Pancreas (tissue), 10 donors: ENCODE results near the gene LRRC25. TPM values are rescaled to one million over a fixed set of nuclear protein-coding genes. Genes with fewer than 3 reads are reported as not detected.
A peak's percentile ranks its signal among the peaks of the same experiment; 100 is the strongest.

Experiments used
- ATAC-seq, 4 donors: fragments of 200-7000 bp; cut with Tn5 transposase; one replicate each; pipeline versions ENCODE4 v1.8.0 to v1.9.1; 2020; ENCODE audit warnings: mild to moderate bottlenecking in 4 of 4, moderate library complexity in 4 of 4
- DNase-seq, 6 donors: peaks; one replicate each; pipeline ENCODE4 v3.0.0-alpha.2; 2020
- FAIRE-seq: peaks from 2 replicates; lab custom pipeline; 2012; peaks lifted over from hg19 to GRCh38; lab: Jason Lieb, UNC
- H3K27ac ChIP-seq, 4 donors: fragments of 200-600 bp; sonication (generic); 1 replicate in 3 of 4; 2 replicates in 1 of 4; pipeline versions ENCODE4 v1.5.0 to v1.8.0; 2020
- H3K27me3 ChIP-seq, 4 donors: fragments of 200-600 bp; one replicate each; pipeline ENCODE4 v1.8.0; 2021
- H3K36me3 ChIP-seq, 3 donors: fragments of 200-600 bp; sonication (generic) in 1 of 3; one replicate each; pipeline versions ENCODE4 v1.5.0 to v1.8.0; 2020 to 2021
- H3K4me1 ChIP-seq, 3 donors: fragments of 200-600 bp; one replicate each; pipeline ENCODE4 v1.8.0; 2021
- H3K4me3 ChIP-seq, 4 donors: fragments of 200-600 bp; sonication (generic) in 2 of 4; one replicate each; pipeline versions ENCODE4 v1.5.0 to v1.8.0; 2020 to 2021
- H3K9me3 ChIP-seq, 4 donors: fragments of 200-600 bp; one replicate each; pipeline ENCODE4 v1.8.0; 2021
- WGBS, 2 donors: extraction: QIAGEN DNeasy Blood & Tissue Kit; methylation state at CpG; one replicate each; pipeline ENCODE4 v1.1.7; 2013; 5-methylcytosine and 5-hydroxymethylcytosine counted together
- intact Hi-C, 3 donors: fragments of 100-400 bp; cut with DNase I; formaldehyde crosslinking; loops; one replicate each; pipeline versions ENCODE4 v1.11.1 to v1.14.2; 2022
- microRNA-seq, 2 donors: library from miRNA; unstranded; fragments of <30 nt; microRNA quantifications; one replicate each; pipeline versions ENCODE4 to v1.1.0, GENCODE V29; 2019 to 2020
- polyA plus RNA-seq, 2 donors: library from polyadenylated mRNA; stranded (reverse); fragments of 200-250 nt; gene quantifications; one replicate each; pipeline ENCODE4 v1.2.3, GENCODE V29; 2013
- total RNA-seq, 6 donors: library from RNA; stranded (reverse); fragmentation: NEBNext Ultra II Directional in 4 of 6; extraction: Animal tissue kit (Norgen Biotek cat#: 25700) in 4 of 6; gene quantifications; one replicate each; pipeline versions ENCODE4 v1.2.1 to v1.2.4, GENCODE V29; 2021 to 2023
- TF ChIP-seq, protein P1 (sequence below), 4 donors: fragments of 200-600 bp; sonication (generic) in 3 of 4; IDR thresholded peaks; one replicate each; pipeline versions ENCODE4 v1.5.0 to v1.8.0; 2021; ENCODE audit warnings: antibody characterized with exemption in 4 of 4
- donor health status: healthy with polysubstance abuse.
- donor health status: DM: no; HTN: no; CAD: no; lungs with moderate emphysema.
- donor health status: DM: no; HTN: no; CAD: no.
- donor health status: control.
- donor health status: control.
- donor health status: Bipolar disorder and iron deficiency.
- donor health status: DM: yes; HTN: yes; CAD: no.
- donor health status: DM: no; HTN: no; CAD: no.
- donor health status: DM: no; HTN: no; CAD: no.
- donor health status: DM: yes; HTN: yes; CAD: no.

LRRC25 gene
- total and polyA plus RNA-seq, 8 donors = 0.14 to 6.1 (median 0.97) TPM

DNA sequence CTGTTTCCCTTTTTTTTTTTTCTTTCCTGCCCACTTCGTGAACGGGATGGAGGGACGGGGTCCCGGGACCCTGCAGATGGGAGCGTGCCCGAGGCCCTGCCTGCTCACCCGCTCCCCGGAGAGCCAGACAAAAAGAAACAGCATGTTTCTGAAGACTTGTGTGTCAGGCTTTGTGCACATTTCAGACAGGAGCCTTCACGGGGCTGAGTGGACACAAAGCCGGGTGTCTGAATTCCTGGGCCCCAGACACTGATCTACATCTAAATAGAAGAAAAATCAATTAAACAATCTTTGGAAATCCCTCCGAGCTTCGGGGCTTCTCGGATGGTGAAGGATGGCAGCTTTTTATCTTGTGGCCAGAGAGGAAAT lies 52.9 kb downstream of the LRRC25 start:
- 68 to 69% methylated on average over 13 of the region's 13 CpGs for WGBS, 2 donors
- Histone ChIP-seq H3K4me3 (no peak overlapping the region), H3K4me1 (peaks cover 0 to 6% (median 0%) of the 10 kb centered on the region in 3 donors), H3K27me3 (no peaks in the 10 kb centered on the region), H3K27ac (no peak overlapping the region), H3K36me3 (no peaks in the 10 kb centered on the region), H3K9me3 (no peaks in the 10 kb centered on the region)
- no peak for FAIRE-seq
- DNase-seq = no peak
- intact Hi-C loops = no loop called here
- ATAC-seq = no peak
- TF ChIP-seq, protein P1, sequence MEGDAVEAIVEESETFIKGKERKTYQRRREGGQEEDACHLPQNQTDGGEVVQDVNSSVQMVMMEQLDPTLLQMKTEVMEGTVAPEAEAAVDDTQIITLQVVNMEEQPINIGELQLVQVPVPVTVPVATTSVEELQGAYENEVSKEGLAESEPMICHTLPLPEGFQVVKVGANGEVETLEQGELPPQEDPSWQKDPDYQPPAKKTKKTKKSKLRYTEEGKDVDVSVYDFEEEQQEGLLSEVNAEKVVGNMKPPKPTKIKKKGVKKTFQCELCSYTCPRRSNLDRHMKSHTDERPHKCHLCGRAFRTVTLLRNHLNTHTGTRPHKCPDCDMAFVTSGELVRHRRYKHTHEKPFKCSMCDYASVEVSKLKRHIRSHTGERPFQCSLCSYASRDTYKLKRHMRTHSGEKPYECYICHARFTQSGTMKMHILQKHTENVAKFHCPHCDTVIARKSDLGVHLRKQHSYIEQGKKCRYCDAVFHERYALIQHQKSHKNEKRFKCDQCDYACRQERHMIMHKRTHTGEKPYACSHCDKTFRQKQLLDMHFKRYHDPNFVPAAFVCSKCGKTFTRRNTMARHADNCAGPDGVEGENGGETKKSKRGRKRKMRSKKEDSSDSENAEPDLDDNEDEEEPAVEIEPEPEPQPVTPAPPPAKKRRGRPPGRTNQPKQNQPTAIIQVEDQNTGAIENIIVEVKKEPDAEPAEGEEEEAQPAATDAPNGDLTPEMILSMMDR (IDR thresholded peaks at IDR 0.05) = no peak

GRCh38 chr19:18342090-18342632 lies 55.3 kb downstream of the LRRC25 start:
- FAIRE-seq (no peak), ATAC-seq (no peak), DNase-seq (no peak)
- Histone ChIP-seq H3K36me3 (no peaks in the 10 kb centered on the region), H3K27ac (peak overlapping the region in 1 of 4 donors; percentile 88), H3K27me3 (no peaks in the 10 kb centered on the region), H3K4me1 (peaks cover 0 to 6% (median 0%) of the 10 kb centered on the region in 3 donors), H3K9me3 (no peaks in the 10 kb centered on the region), H3K4me3 (no peak overlapping the region)
- TF ChIP-seq, protein P1 (IDR thresholded peaks at IDR 0.05) = no peak
- WGBS, 2 donors = 64 to 74% methylated on average over 6 to 8 of the region's 8 CpGs
- intact Hi-C loops = no loop called here

Small RNA genes lying within 50 kb of the gene (microRNA-seq; reads per million reads assigned to microRNA genes)
- gene MIR3189 = 0 to 0.59 reads per million in 2 donors

Other genes starting within 250 kb of the LRRC25 start
- gene PIK3R2, start 244.5 kb downstream of the LRRC25 start, total RNA-seq = 10 to 100 TPM; 11.6 to 21.2 (median 12.2) TPM
- gene PIK3R2, start 244.5 kb downstream of the LRRC25 start, polyA plus RNA-seq = 1 to 10 TPM; 4.3 to 6.5 TPM
- gene IFI30, start 223.8 kb downstream of the LRRC25 start, total RNA-seq = 100 to 1,000 TPM in 1 of 6 donors, 10 to 100 TPM in 5; 12.2 to 108 (median 23.2) TPM
- 10 to 100 TPM; 21.4 to 22.2 TPM for gene IFI30, start 223.8 kb downstream of the LRRC25 start, polyA plus RNA-seq
- 1 to 10 TPM; 2.8 to 6.2 (median 4.0) TPM for gene MPV17L2, start 204.4 kb downstream of the LRRC25 start, total RNA-seq
- gene MPV17L2, start 204.4 kb downstream of the LRRC25 start, polyA plus RNA-seq = 10 to 100 TPM in 1 of 2 donors, 1 to 10 TPM in 1; 9.9 to 10.4 TPM
- gene RAB3A, start 193.6 kb downstream of the LRRC25 start, total RNA-seq = 1 to 10 TPM in 5 of 6 donors, under 1 TPM in 1; 0.79 to 2.6 (median 1.6) TPM
- gene RAB3A, start 193.6 kb downstream of the LRRC25 start, polyA plus RNA-seq = 1 to 10 TPM; 2.3 to 4.4 TPM
- gene PDE4C, start 171.2 kb downstream of the LRRC25 start, total RNA-seq = under 1 TPM in 5 of 6 donors, not detected in 1; 0.12 to 0.59 (median 0.37) TPM
- 1 to 10 TPM in 1 of 2 donors, under 1 TPM in 1; 0.16 to 1.3 TPM for gene PDE4C, start 171.2 kb downstream of the LRRC25 start, polyA plus RNA-seq
- 1 to 10 TPM; 1.0 to 5.6 (median 1.6) TPM for gene IQCN, start 123.2 kb downstream of the LRRC25 start, total RNA-seq
- gene IQCN, start 123.2 kb downstream of the LRRC25 start, polyA plus RNA-seq = 10 to 100 TPM; 14.7 to 25.3 TPM
- 100 to 1,000 TPM in 5 of 6 donors, 10 to 100 TPM in 1; 86.8 to 181 (median 137) TPM for gene JUND, start 116.0 kb downstream of the LRRC25 start, total RNA-seq
- gene JUND, start 116.0 kb downstream of the LRRC25 start, polyA plus RNA-seq = 100 to 1,000 TPM; 111 to 128 TPM
- 10 to 100 TPM; 16.5 to 39.0 (median 33.4) TPM for gene LSM4, start 74.5 kb downstream of the LRRC25 start, total RNA-seq
- gene LSM4, start 74.5 kb downstream of the LRRC25 start, polyA plus RNA-seq = 10 to 100 TPM; 65.9 to 67.9 TPM
- gene PGPEP1, start 57.0 kb downstream of the LRRC25 start, total RNA-seq = 10 to 100 TPM; 32.9 to 44.4 (median 37.1) TPM
- gene PGPEP1, start 57.0 kb downstream of the LRRC25 start, polyA plus RNA-seq = 10 to 100 TPM; 10.4 to 20.7 TPM
- gene GDF15, start 11.5 kb downstream of the LRRC25 start, total RNA-seq = 100 to 1,000 TPM in 2 of 6 donors, 10 to 100 TPM in 4; 33.3 to 277 (median 43.5) TPM
- 10 to 100 TPM; 28.1 to 57.7 TPM for gene GDF15, start 11.5 kb downstream of the LRRC25 start, polyA plus RNA-seq
- gene SSBP4, start 21.8 kb upstream of the LRRC25 start, total RNA-seq = 10 to 100 TPM; 20.5 to 33.8 (median 23.7) TPM
- gene SSBP4, start 21.8 kb upstream of the LRRC25 start, polyA plus RNA-seq = 100 to 1,000 TPM in 1 of 2 donors, 10 to 100 TPM in 1; 77.5 to 116 TPM
- 10 to 100 TPM; 26.1 to 58.4 (median 44.7) TPM for gene ISYNA1, start 40.5 kb upstream of the LRRC25 start, total RNA-seq
- gene ISYNA1, start 40.5 kb upstream of the LRRC25 start, polyA plus RNA-seq = 100 to 1,000 TPM; 187 to 309 TPM
- gene ELL, start 124.4 kb upstream of the LRRC25 start, total RNA-seq = 10 to 100 TPM in 1 of 6 donors, 1 to 10 TPM in 5; 5.8 to 10.5 (median 9.3) TPM
- gene ELL, start 124.4 kb upstream of the LRRC25 start, polyA plus RNA-seq = 10 to 100 TPM; 10.3 to 13.4 TPM
- 100 to 1,000 TPM in 2 of 6 donors, 10 to 100 TPM in 4; 73.8 to 104 (median 87.9) TPM for gene FKBP8, start 146.0 kb upstream of the LRRC25 start, total RNA-seq
- 100 to 1,000 TPM; 198 to 218 TPM for gene FKBP8, start 146.0 kb upstream of the LRRC25 start, polyA plus RNA-seq
- 10 to 100 TPM; 33.4 to 46.2 (median 41.9) TPM for gene KXD1, start 160.2 kb upstream of the LRRC25 start, total RNA-seq
- gene KXD1, start 160.2 kb upstream of the LRRC25 start, polyA plus RNA-seq = 10 to 100 TPM; 48.7 to 66.9 TPM
- gene UBA52, start 174.2 kb upstream of the LRRC25 start, total RNA-seq = 100 to 1,000 TPM; 522 to 838 (median 679) TPM
- 100 to 1,000 TPM; 402 to 680 TPM for gene UBA52, start 174.2 kb upstream of the LRRC25 start, polyA plus RNA-seq
- gene REX1BD, start 191.2 kb upstream of the LRRC25 start, total RNA-seq = 10 to 100 TPM; 30.0 to 46.2 (median 36.1) TPM
- gene REX1BD, start 191.2 kb upstream of the LRRC25 start, polyA plus RNA-seq = 100 to 1,000 TPM; 122 to 158 TPM
- 1 to 10 TPM in 5 of 6 donors, under 1 TPM in 1; 0.87 to 9.1 (median 4.1) TPM for gene CRLF1, start 209.2 kb upstream of the LRRC25 start, total RNA-seq
- gene CRLF1, start 209.2 kb upstream of the LRRC25 start, polyA plus RNA-seq = 10 to 100 TPM in 1 of 2 donors, 1 to 10 TPM in 1; 9.6 to 20.3 TPM
- gene TMEM59L, start 215.2 kb upstream of the LRRC25 start, total RNA-seq = 1 to 10 TPM in 2 of 6 donors, under 1 TPM in 4; 0.56 to 4.4 (median 0.94) TPM
- 1 to 10 TPM; 5.2 to 8.9 TPM for gene TMEM59L, start 215.2 kb upstream of the LRRC25 start, polyA plus RNA-seq
- gene KLHL26, start 239.4 kb upstream of the LRRC25 start, total RNA-seq = 1 to 10 TPM; 4.6 to 7.8 (median 6.0) TPM
- 1 to 10 TPM; 3.2 to 4.1 TPM for gene KLHL26, start 239.4 kb upstream of the LRRC25 start, polyA plus RNA-seq